ENCODE measurements around the gene OIP5. TPM values are rescaled to one million over a fixed set of nuclear protein-coding genes. Genes with fewer than 3 reads are reported as not detected.

The OIP5 gene
- polyA plus RNA-seq (2012; ENCODE audit: missing spikeins), result 14.7 TPM

- TF ChIP-seq POLR2A (IDR thresholded peaks at IDR 0.05; ENCODE audit: low read depth, low read length) (peak; percentile 96), POLR2AphosphoS5 (IDR thresholded peaks at IDR 0.05; ENCODE audit: low read depth, low read length) (peak; percentile 91), TAF1 (IDR thresholded peaks at IDR 0.05; ENCODE audit: borderline replicate concordance, low read depth, low read length) (peak; percentile 75)
- FAIRE-seq (peak; percentile 99), DNase-seq (ENCODE audit: insufficient read length) (peak; percentile 90)
Observed at GRCh38 chr15:41332194-41333025, at the start of gene OIP5, which contains the start of gene NUSAP1. Gene OIP5, minus strand, starts transcription at chr15:41332591. Its CDS starts 30 bp downstream, at chr15:41332561. Gene NUSAP1, plus strand, starts transcription at chr15:41332881. Its CDS starts 77 bp downstream, at chr15:41332958.

- no peak for TF ChIP-seq POLR2AphosphoS5 (IDR thresholded peaks at IDR 0.05; ENCODE audit: low read depth, low read length)
- no peak for TF ChIP-seq POLR2A (IDR thresholded peaks at IDR 0.05; ENCODE audit: low read depth, low read length)
- TF ChIP-seq TAF1 (IDR thresholded peaks at IDR 0.05; ENCODE audit: borderline replicate concordance, low read depth, low read length), result no peak
- DNase-seq (ENCODE audit: insufficient read length), result no peak
- no peak for FAIRE-seq
Observed at GRCh38 chr15:41377978-41378377, 45.6 kb upstream of the OIP5 start.

DNA sequence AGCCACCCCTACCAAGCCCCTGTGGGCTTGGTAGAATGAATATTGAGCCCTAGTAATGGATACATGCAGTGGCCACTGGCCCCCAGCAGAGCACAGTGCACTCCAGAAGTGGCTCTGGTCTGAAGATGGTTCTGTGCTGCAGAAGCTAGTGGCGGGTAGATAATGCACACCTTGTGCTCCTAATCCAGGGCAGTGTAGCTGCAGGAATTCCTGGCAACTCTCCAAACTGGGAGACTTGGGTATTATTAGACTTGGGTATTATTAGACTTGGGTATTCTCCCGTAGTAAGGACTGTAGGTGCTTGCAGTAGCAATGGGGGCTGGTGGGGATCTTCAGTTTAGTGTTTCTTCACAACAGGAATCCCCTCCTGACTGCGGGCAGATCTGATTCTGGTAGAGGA is 35.0 kb upstream of the OIP5 start:
- no peak for DNase-seq (ENCODE audit: insufficient read length)
- TF ChIP-seq POLR2AphosphoS5 (IDR thresholded peaks at IDR 0.05; ENCODE audit: low read depth, low read length) (no peak), TAF1 (IDR thresholded peaks at IDR 0.05; ENCODE audit: borderline replicate concordance, low read depth, low read length) (no peak), POLR2A (IDR thresholded peaks at IDR 0.05; ENCODE audit: low read depth, low read length) (no peak)
- FAIRE-seq, result no peak

GRCh38 chr15:41354371-41354770 is 22.0 kb upstream of the OIP5 start:
- DNase-seq (ENCODE audit: insufficient read length), result no peak
- no peak for TF ChIP-seq POLR2AphosphoS5 (IDR thresholded peaks at IDR 0.05; ENCODE audit: low read depth, low read length)
- no peak for TF ChIP-seq POLR2A (IDR thresholded peaks at IDR 0.05; ENCODE audit: low read depth, low read length)
- no peak for TF ChIP-seq TAF1 (IDR thresholded peaks at IDR 0.05; ENCODE audit: borderline replicate concordance, low read depth, low read length)
- FAIRE-seq, result no peak

DNA sequence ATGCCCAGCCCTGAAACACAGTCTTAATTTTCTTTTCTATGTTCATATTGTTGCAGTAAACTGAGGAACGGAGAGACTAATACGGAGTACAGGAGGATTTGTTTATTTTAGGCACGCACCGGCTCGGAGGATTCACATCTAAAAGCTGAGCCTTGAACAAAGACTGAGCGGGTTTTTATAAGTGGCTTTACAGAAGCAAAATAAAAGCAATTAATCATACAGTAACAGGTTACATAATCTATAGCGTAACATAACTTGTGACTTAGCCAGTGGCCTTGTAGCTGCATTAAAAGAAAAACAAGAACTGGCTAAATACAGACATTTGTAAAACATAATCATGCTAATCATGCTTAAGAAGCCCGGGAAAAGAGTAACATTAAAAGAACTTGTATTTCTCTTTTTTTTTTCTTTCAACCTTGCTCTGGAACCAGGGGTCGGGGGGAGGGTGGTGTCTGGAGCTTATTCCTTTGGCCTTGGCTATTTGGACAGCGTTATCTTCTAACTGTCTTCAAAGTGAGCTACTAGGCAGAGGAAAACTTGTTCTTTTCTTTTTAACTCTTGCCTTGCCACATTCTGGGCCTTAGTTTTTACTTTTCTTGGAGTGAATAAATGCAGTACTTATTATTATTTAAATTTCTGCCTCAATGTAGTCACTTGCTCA is 17.8 kb upstream of the OIP5 start:
- FAIRE-seq (no peak), DNase-seq (ENCODE audit: insufficient read length) (no peak)
- TF ChIP-seq POLR2A (IDR thresholded peaks at IDR 0.05; ENCODE audit: low read depth, low read length), result no peak
- no peak for TF ChIP-seq POLR2AphosphoS5 (IDR thresholded peaks at IDR 0.05; ENCODE audit: low read depth, low read length)
- no peak for TF ChIP-seq TAF1 (IDR thresholded peaks at IDR 0.05; ENCODE audit: borderline replicate concordance, low read depth, low read length)

- no peak for FAIRE-seq
- TF ChIP-seq TAF1 (IDR thresholded peaks at IDR 0.05; ENCODE audit: borderline replicate concordance, low read depth, low read length), result no peak
- TF ChIP-seq POLR2AphosphoS5 (IDR thresholded peaks at IDR 0.05; ENCODE audit: low read depth, low read length), result no peak
- no peak for TF ChIP-seq POLR2A (IDR thresholded peaks at IDR 0.05; ENCODE audit: low read depth, low read length)
- DNase-seq (ENCODE audit: insufficient read length), result no peak
Observed at GRCh38 chr15:41347236-41347635, 14.8 kb upstream of the OIP5 start.

DNA sequence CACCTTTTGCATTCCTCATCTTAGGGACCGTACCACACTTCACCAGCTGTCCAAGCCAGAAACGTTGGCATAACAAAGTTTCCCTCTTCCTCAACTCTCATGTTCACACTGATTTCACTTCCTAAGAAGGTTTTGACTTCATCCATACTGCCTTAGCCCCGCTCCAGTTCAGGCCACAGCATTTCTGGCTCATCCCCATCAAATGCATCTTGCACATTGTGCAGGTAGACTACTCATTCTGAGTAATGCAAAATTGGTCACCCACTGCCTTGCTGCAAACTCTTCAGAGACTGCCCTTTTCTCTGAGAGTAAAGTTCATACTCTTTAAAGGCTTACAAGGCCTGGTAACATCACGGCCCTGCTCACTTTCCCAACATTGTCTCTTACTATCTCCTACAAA is 9.1 kb upstream of the OIP5 start:
- no peak for DNase-seq (ENCODE audit: insufficient read length)
- TF ChIP-seq POLR2AphosphoS5 (IDR thresholded peaks at IDR 0.05; ENCODE audit: low read depth, low read length) (no peak), TAF1 (IDR thresholded peaks at IDR 0.05; ENCODE audit: borderline replicate concordance, low read depth, low read length) (no peak), POLR2A (IDR thresholded peaks at IDR 0.05; ENCODE audit: low read depth, low read length) (no peak)
- no peak for FAIRE-seq

DNA sequence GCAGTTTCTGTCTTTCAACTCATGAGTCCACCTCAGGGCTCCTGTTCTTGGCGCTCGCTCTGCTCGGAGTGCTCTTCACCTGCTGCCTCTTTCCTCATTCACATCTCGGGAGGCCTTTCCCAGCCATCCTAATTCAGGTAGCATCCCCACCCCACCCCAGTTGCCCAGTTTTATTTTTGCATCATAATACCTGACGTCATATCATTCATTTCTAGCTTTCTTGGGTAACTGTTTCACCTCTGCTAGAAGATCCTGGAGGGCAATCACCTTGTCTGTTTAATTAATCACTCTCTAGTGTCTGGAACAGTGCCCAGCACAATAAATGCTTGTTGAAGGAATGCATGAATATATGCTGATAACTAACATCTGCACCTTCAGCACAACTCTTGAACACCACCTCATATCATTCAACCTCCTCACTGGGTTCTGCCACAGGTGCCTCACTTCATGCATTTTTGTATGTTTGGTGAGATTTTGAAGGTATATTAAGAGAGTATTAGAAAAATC is 7.9 kb upstream of the OIP5 start:
- no peak for TF ChIP-seq TAF1 (IDR thresholded peaks at IDR 0.05; ENCODE audit: borderline replicate concordance, low read depth, low read length)
- no peak for TF ChIP-seq POLR2AphosphoS5 (IDR thresholded peaks at IDR 0.05; ENCODE audit: low read depth, low read length)
- TF ChIP-seq POLR2A (IDR thresholded peaks at IDR 0.05; ENCODE audit: low read depth, low read length), result no peak
- FAIRE-seq (no peak), DNase-seq (ENCODE audit: insufficient read length) (no peak)

DNA sequence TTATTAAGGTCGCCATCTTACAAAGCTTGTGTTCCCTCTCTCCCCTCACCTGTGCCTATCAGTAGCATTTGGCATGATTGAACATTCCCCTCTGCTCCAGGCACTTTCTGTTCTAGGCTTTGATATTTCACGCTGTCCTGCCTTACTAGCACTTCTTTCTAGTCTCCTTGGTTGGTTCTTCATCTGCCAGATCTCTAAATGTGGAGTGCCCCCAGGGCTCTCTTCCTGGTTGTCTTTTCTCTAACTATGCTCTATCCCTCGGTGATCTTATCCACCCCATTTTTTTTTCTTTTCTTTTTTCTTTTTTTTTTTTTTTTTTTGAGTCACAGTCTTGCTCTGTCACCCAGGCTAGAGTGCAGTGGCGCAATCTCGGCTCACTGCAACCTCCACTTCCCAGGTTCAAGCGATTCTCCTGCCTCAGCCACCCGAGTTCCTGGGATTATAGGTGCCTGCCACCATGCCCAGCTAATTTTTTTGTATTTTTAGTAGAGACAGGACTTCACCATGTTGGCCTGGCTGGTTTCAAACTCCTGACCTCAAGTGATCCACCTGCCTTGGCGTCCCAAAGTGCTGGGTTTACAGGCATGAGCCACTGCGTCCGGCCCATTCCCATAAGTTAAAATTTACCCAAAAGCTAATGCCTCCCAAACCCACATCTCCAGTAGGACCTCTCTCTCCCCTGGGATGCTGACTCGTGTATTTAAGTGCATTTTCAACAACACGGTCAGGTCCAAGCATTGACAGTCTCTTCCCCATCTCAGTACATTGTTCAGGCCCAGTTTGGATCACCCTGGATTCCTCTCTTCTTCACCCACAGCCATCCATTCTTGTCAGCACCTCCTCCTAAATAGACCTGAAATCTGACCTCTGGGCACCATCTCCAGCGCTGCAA is 5.5 kb upstream of the OIP5 start:
- DNase-seq (ENCODE audit: insufficient read length), result no peak
- FAIRE-seq, result no peak
- TF ChIP-seq POLR2A (IDR thresholded peaks at IDR 0.05; ENCODE audit: low read depth, low read length) (no peak), POLR2AphosphoS5 (IDR thresholded peaks at IDR 0.05; ENCODE audit: low read depth, low read length) (no peak), TAF1 (IDR thresholded peaks at IDR 0.05; ENCODE audit: borderline replicate concordance, low read depth, low read length) (no peak)

DNA sequence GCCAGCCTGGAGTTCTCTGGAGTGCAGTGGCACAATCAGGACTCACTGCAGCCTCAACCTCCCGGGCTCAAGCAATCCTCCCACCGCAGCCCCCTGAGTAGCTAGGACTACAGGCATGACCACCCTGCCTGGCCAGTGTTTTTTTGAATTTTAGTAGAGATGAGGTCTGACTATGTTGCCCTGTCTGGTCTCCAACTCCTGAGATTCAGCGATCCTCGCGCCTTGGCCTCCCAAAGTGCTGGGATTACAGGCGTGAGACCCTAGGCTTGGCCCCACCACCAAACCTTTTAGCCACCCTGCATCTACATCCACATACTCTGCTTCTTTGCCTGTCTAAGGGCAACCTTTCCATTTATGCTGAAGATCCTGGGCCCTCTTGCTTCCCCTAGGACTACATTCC is 4.7 kb upstream of the OIP5 start:
- TF ChIP-seq POLR2AphosphoS5 (IDR thresholded peaks at IDR 0.05; ENCODE audit: low read depth, low read length) (no peak), TAF1 (IDR thresholded peaks at IDR 0.05; ENCODE audit: borderline replicate concordance, low read depth, low read length) (no peak), POLR2A (IDR thresholded peaks at IDR 0.05; ENCODE audit: low read depth, low read length) (no peak)
- FAIRE-seq (no peak), DNase-seq (ENCODE audit: insufficient read length) (no peak)

DNA sequence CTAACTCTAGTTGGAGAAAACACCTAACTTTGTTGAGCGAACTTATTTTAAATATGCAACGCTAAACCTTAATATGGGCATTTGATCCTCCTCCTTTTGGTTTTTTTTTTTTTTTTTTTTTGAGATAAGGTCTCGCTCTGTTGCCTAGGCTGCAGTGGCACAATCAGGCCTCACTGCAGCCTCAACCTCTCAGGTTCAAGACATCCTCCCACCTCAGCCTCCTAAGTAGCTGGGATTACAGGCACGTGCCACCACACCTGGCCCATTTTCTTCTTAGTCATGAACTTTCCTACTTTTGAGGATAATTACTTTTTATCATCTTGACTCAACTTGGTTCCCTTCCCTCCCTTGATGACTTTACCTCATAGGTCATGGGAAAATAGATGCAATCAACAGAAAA is 4.2 kb upstream of the OIP5 start:
- no peak for DNase-seq (ENCODE audit: insufficient read length)
- no peak for TF ChIP-seq POLR2AphosphoS5 (IDR thresholded peaks at IDR 0.05; ENCODE audit: low read depth, low read length)
- no peak for FAIRE-seq
